Chondrocyte (in vitro differentiated cells): Measurements from ENCODE around the gene NEMP2. TPM values are rescaled to one million over a fixed set of nuclear protein-coding genes. Genes with fewer than 3 reads are reported as not detected.
A peak's percentile ranks its signal among the peaks of the same experiment; 100 is the strongest.
"Not testable (repeated sequence)": the region's sequence is repeated elsewhere in the genome, so short reads cannot be mapped to it uniquely, and the experiment has no call there.

Source experiments
- DNase-seq: peaks from one replicate; pipeline ENCODE4 v3.0.0; 2021; ENCODE audit warnings: mixed read lengths, low spot score
- H3K27ac Mint-ChIP-seq: one replicate; pipeline ENCODE4 v1.8.0; 2021; ENCODE audit warnings: mild to moderate bottlenecking, moderate library complexity, mixed read lengths; ENCODE audit not compliant: unreplicated experiment
- H3K27me3 Mint-ChIP-seq: 2 replicates; pipeline ENCODE4 v1.8.0; 2021; ENCODE audit warnings: low read depth, mixed read lengths
- H3K36me3 Mint-ChIP-seq: 2 replicates; pipeline ENCODE4 v1.8.0; 2021; ENCODE audit warnings: low read depth, mixed read lengths
- H3K4me1 Mint-ChIP-seq: 2 replicates; pipeline ENCODE4 v1.8.0; 2021; ENCODE audit warnings: low read depth, mild to moderate bottlenecking, mixed read lengths
- H3K4me3 Mint-ChIP-seq: one replicate; pipeline ENCODE4 v1.8.0; 2021; ENCODE audit warnings: mild to moderate bottlenecking, moderate library complexity, mixed read lengths; ENCODE audit not compliant: unreplicated experiment
- H3K9me3 Mint-ChIP-seq: 2 replicates; pipeline ENCODE4 v1.8.0; 2021; ENCODE audit warnings: low read depth, mixed read lengths
- total RNA-seq: library from RNA; stranded (reverse); gene quantifications from 3 replicates; pipeline ENCODE4 v1.2.1, GENCODE V29; 2021
- TF ChIP-seq, protein P1 (sequence below): fragments of 200-600 bp; sonication (generic); IDR thresholded peaks from 2 replicates; pipeline ENCODE4 v1.5.0; 2021; ENCODE audit warnings: antibody characterized with exemption, mild to moderate bottlenecking, moderate library complexity

Gene NEMP2
- total RNA-seq, 1 donor from 2014 or later: 8.9 TPM

DNA sequence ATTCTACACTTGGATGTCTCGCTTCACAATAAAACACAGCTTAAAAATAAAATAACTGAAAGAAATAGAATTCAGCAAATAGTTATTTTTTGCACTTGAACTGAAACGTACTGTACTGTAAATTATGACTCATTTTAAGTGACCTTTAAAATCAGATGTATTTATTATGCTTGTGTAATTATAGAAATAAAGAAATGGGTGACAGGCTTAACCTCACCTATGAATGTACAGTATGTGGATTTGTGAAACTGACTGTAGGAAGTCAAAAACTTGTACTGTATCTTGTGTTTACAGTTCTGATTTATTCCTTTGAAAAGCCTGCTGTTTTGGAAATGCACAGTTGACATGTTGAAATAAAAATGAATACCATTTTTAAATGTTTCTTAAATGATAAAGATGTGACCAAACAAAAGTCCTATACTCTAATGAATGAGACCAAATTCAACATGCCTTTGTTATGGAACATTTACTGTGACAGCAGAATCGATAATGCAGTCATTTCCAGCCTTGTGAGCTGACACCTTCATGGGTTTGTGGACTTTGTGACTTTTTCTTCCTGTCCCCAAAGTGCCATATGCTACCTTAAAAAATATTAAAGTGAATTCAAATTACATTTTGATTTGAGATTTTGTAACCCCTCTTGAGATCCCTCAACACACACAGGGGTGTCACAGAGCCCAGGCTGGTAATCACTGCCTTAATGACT is 32.7 kb downstream of the NEMP2 start:
- no peaks in the 10 kb centered on the region for H3K9me3 Mint-ChIP-seq
- H3K27ac Mint-ChIP-seq: no peak overlapping the region
- no peak overlapping the region for H3K4me3 Mint-ChIP-seq
- TF ChIP-seq, protein P1, sequence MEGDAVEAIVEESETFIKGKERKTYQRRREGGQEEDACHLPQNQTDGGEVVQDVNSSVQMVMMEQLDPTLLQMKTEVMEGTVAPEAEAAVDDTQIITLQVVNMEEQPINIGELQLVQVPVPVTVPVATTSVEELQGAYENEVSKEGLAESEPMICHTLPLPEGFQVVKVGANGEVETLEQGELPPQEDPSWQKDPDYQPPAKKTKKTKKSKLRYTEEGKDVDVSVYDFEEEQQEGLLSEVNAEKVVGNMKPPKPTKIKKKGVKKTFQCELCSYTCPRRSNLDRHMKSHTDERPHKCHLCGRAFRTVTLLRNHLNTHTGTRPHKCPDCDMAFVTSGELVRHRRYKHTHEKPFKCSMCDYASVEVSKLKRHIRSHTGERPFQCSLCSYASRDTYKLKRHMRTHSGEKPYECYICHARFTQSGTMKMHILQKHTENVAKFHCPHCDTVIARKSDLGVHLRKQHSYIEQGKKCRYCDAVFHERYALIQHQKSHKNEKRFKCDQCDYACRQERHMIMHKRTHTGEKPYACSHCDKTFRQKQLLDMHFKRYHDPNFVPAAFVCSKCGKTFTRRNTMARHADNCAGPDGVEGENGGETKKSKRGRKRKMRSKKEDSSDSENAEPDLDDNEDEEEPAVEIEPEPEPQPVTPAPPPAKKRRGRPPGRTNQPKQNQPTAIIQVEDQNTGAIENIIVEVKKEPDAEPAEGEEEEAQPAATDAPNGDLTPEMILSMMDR: no peak
- peaks cover 5% of the 10 kb centered on the region for H3K36me3 Mint-ChIP-seq
- DNase-seq: no peak
- no peaks in the 10 kb centered on the region for H3K27me3 Mint-ChIP-seq
- H3K4me1 Mint-ChIP-seq: peaks cover 6% of the 10 kb centered on the region

DNA sequence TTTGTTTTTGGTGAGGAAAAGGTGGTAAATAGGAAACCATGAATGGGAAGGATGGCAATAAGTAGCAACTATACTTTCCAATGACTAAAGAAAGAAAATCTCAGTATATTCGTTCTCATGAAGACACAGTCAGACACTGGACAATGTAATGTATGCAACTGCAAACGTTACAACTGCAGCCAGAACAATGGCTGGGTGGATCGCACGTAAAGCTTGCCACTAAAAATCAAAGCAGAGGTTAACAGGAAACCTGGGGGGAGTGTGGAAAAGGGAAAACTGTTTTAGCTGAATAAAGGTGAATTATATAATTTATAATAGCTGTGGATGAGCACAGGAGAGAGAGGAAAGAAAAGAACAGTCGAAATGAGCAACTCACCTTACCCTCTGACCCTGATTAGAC is 33.3 kb downstream of the NEMP2 start:
- Mint-ChIP-seq H3K27me3 (no peaks in the 10 kb centered on the region), H3K4me3 (no peak overlapping the region), H3K4me1 (peaks cover 6% of the 10 kb centered on the region), H3K27ac (no peak overlapping the region), H3K9me3 (no peaks in the 10 kb centered on the region), H3K36me3 (peaks cover 5% of the 10 kb centered on the region)
- no peak for DNase-seq
- TF ChIP-seq, protein P1: no peak

DNA sequence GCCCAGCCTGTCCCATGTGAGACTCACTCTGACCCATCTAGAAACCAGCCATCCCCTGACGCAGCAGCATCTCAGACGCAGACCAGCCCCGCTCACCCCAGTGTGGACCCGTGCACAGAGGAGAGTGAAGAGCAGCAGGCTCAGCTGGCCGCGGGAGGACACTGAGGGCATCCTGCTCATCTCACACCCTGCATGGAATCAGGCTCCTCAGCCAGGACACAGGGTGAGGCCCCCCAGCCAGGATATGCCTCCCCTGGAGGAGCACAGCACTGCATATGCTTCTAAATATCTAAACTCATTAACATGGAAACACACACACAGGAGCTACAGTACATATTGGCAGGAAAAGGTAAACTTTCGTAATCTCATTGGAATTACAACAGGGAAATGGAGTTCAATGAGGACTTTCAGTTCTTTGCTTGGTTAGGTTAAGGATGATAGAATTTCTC is 34.4 kb downstream of the NEMP2 start:
- Mint-ChIP-seq H3K9me3 (peaks cover 9% of the 10 kb centered on the region), H3K27me3 (no peaks in the 10 kb centered on the region), H3K36me3 (peaks cover 7% of the 10 kb centered on the region), H3K4me3 (no peak overlapping the region), H3K27ac (no peak overlapping the region), H3K4me1 (peaks cover 6% of the 10 kb centered on the region)
- TF ChIP-seq, protein P1: no peak
- no peak for DNase-seq

DNA sequence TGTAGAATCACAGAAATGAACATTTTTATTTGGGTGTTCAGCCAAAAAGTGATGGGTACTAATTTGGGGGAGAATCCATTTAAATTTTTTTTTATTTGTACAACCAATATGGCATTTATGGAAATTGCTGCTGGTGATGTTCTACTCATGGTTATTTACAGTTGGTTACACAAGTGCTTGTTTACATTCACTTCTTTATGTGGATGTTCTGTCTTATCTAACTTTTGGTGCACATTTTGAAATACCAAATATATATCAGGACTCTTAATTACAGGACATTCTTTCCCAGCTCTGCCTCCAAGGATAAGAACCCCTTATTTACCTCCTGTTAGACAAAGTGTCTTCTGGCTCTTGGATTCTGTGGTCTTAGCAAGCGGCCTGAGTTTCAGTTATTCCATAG is 35.2 kb downstream of the NEMP2 start:
- H3K4me1 Mint-ChIP-seq: peaks cover 6% of the 10 kb centered on the region
- H3K27me3 Mint-ChIP-seq: no peaks in the 10 kb centered on the region
- peaks cover 13% of the 10 kb centered on the region for H3K9me3 Mint-ChIP-seq
- H3K4me3 Mint-ChIP-seq: no peak overlapping the region
- DNase-seq: no peak
- TF ChIP-seq, protein P1: no peak
- H3K27ac Mint-ChIP-seq: no peak overlapping the region
- peaks cover 6% of the 10 kb centered on the region for H3K36me3 Mint-ChIP-seq

DNA sequence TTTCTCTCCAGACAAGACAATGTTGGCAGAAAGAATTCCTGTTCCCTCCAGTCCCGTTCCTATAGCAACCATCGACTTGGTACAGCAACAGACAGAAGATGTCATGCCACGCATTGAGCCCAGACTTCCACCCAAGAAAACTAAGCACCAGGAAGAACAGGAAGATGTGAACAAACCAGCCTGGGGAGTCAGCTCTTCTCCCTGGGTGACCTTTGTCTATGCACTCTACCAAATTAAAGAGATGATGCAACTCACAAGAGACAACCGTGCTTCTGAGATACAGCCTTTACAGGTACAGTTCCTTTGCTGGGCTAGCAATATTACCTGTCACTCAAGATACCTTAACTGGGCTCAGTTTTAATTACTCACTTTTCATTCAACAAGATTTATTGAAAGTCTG is 37.1 kb downstream of the NEMP2 start:
- peaks cover 6% of the 10 kb centered on the region for H3K4me1 Mint-ChIP-seq
- DNase-seq: no peak
- H3K27ac Mint-ChIP-seq: peak overlapping the region; percentile 28

DNA sequence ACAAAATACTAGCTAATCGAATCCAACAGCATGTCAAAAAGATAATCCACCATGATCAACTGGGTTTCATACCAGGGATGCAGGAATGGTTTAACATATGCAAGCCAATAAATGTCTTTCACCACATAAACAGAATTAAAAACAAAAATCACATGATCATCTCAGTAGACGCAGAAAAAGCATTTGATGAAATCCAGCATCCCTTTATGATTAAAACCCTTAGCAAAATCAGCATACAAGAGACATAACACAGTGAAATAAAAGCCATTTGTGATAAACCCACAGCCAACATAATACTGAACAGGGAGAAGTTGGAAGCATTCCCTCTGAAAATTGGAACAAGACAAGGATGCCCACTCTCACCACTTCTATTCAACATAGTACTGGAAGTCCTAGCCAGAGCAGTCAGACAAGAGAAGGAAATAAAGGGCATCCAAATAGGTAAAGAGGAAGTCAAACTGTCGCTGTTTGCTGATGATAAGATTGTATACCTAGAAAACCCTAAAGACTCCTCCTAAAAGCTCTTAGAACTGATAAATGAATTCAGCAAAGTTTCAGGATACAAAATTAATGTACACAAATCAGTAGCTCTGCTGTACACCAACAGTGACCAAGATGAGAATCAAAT is 39.8 kb downstream of the NEMP2 start:
- peaks cover 37% of the 10 kb centered on the region for H3K9me3 Mint-ChIP-seq
- not testable (repeated sequence) for DNase-seq, H3K27ac Mint-ChIP-seq, H3K4me1 Mint-ChIP-seq, H3K27me3 Mint-ChIP-seq, H3K4me3 Mint-ChIP-seq
- peaks cover 23% of the 10 kb centered on the region for H3K36me3 Mint-ChIP-seq

More for the DNA sequence above, 37.1 kb downstream of the NEMP2 start:
- Mint-ChIP-seq H3K4me3 (no peak overlapping the region), H3K36me3 (peaks cover 16% of the 10 kb centered on the region), H3K27me3 (no peaks in the 10 kb centered on the region), H3K9me3 (peaks cover 29% of the 10 kb centered on the region)
- TF ChIP-seq, protein P1: no peak
